Uterus (tissue), 4 donors: ENCODE data around the gene NMNAT3. TPM values are rescaled to one million over a fixed set of nuclear protein-coding genes. Genes with fewer than 3 reads are reported as not detected.

ENCODE experiments used
- DNase-seq, 2 donors: peaks; one replicate each; pipeline ENCODE4 v3.0.0-alpha.2; 2019 to 2020
- H3K27ac ChIP-seq, 2 donors: fragments of 200-600 bp; sonication (generic); 1 replicate in 1 of 2; 2 replicates in 1 of 2; pipeline ENCODE4 v1.5.1; 2016 to 2018
- H3K27me3 ChIP-seq, 2 donors: fragments of 200-600 bp; sonication (generic); one replicate each; pipeline ENCODE4 v1.5.1; 2018 to 2019; ENCODE audit warnings: control low read depth in 1 of 2
- H3K36me3 ChIP-seq, 2 donors: fragments of 200-600 bp; sonication (generic); one replicate each; pipeline ENCODE4 v1.5.1; 2019; ENCODE audit warnings: control low read depth in 1 of 2
- H3K4me1 ChIP-seq, 2 donors: fragments of 200-600 bp; sonication (generic); one replicate each; pipeline ENCODE4 v1.5.1; 2018 to 2019; ENCODE audit warnings: control low read depth in 1 of 2
- H3K4me3 ChIP-seq, 2 donors: fragments of 200-600 bp; sonication (generic); 1 replicate in 1 of 2; 2 replicates in 1 of 2; pipeline ENCODE4 v1.5.1; 2018 to 2019; ENCODE audit warnings: mild to moderate bottlenecking in 1 of 2
- H3K9me3 ChIP-seq, 2 donors: fragments of 200-600 bp; sonication (generic); one replicate each; pipeline ENCODE4 v1.5.1; 2019; ENCODE audit warnings: control low read depth in 1 of 2
- CTCF ChIP-seq, 4 experiments: fragments of 200-600 bp in 2 of 4; fragments of 450-650 bp in 2 of 4; sonication (generic) in 2 of 4; IDR thresholded peaks; one replicate each; pipeline ENCODE4 v1.5.1; 2016 to 2019; ENCODE audit warnings: antibody characterized with exemption in 4 of 4, mild to moderate bottlenecking in 2 of 4, moderate library complexity in 1 of 4
- POLR2A ChIP-seq, 2 donors: fragments of 450-650 bp; IDR thresholded peaks; one replicate each; pipeline ENCODE4 v1.6.1; 2016; ENCODE audit warnings: antibody characterized with exemption in 2 of 2, mild to moderate bottlenecking in 1 of 2, moderate library complexity in 1 of 2
- intact Hi-C: fragments of 100-400 bp; cut with DNase I; formaldehyde crosslinking; loops from one replicate; pipeline ENCODE4 v1.15.1; 2023; ENCODE audit warnings: low total_unique reads
- total RNA-seq, 4 donors: library from RNA; depleted of rRNA in 3 of 4; stranded (reverse); fragments of >200 nt in 3 of 4; gene quantifications; one replicate each; pipeline versions ENCODE4 v1.1.0 to v1.2.4, GENCODE V29; 2014 to 2023
- donor health status: DM: yes; HTN: yes; CAD: no.

NMNAT3 gene
- total RNA-seq, 4 donors from 2014 or later = 2.4 to 17.2 (median 7.5) TPM

- TF ChIP-seq POLR2A (IDR thresholded peaks at IDR 0.05) = no peak
- TF ChIP-seq CTCF (IDR thresholded peaks at IDR 0.05) = no peak
- H3K27me3 ChIP-seq = no peaks in the 10 kb centered on the region
Measured at GRCh38 chr3:139671107-139671506, 6.7 kb downstream of the NMNAT3 start.

GRCh38 chr3:139670196-139670595 is 7.6 kb downstream of the NMNAT3 start:
- Histone ChIP-seq H3K4me3 (no peak overlapping the region), H3K27ac (no peak overlapping the region), H3K9me3 (no peaks in the 10 kb centered on the region), H3K36me3 (no peaks in the 10 kb centered on the region), H3K4me1 (no peaks in the 10 kb centered on the region), H3K27me3 (no peaks in the 10 kb centered on the region)
- TF ChIP-seq POLR2A (IDR thresholded peaks at IDR 0.05) (no peak), CTCF (IDR thresholded peaks at IDR 0.05) (no peak)
- no peak for DNase-seq
- intact Hi-C loops = no loop called here

More at GRCh38 chr3:139671107-139671506, 6.7 kb downstream of the NMNAT3 start:
- Histone ChIP-seq H3K27ac (no peak overlapping the region), H3K4me3 (no peak overlapping the region), H3K9me3 (no peaks in the 10 kb centered on the region), H3K36me3 (no peaks in the 10 kb centered on the region), H3K4me1 (no peaks in the 10 kb centered on the region)
- intact Hi-C loops = no loop called here
- no peak for DNase-seq

GRCh38 chr3:139668332-139668731 is 9.4 kb downstream of the NMNAT3 start:
- no peaks in the 10 kb centered on the region for H3K9me3 ChIP-seq

GRCh38 chr3:139664958-139665357 is 12.8 kb downstream of the NMNAT3 start:
- Histone ChIP-seq H3K27ac (no peak overlapping the region), H3K27me3 (no peaks in the 10 kb centered on the region), H3K4me1 (no peaks in the 10 kb centered on the region), H3K9me3 (no peaks in the 10 kb centered on the region), H3K36me3 (no peaks in the 10 kb centered on the region), H3K4me3 (no peak overlapping the region)
- TF ChIP-seq CTCF (IDR thresholded peaks at IDR 0.05) = no peak
- TF ChIP-seq POLR2A (IDR thresholded peaks at IDR 0.05) = no peak
- DNase-seq = no peak
- intact Hi-C loops = no loop called here

More at GRCh38 chr3:139668332-139668731, 9.4 kb downstream of the NMNAT3 start:
- intact Hi-C loops = no loop called here
- TF ChIP-seq CTCF (IDR thresholded peaks at IDR 0.05) (no peak), POLR2A (IDR thresholded peaks at IDR 0.05) (no peak)
- H3K27ac ChIP-seq = no peak overlapping the region
- H3K27me3 ChIP-seq = no peaks in the 10 kb centered on the region
- H3K4me1 ChIP-seq = no peaks in the 10 kb centered on the region
- H3K36me3 ChIP-seq = no peaks in the 10 kb centered on the region
- DNase-seq = no peak
- H3K4me3 ChIP-seq = no peak overlapping the region

GRCh38 chr3:139660269-139660668 is 17.5 kb downstream of the NMNAT3 start:
- no peak overlapping the region for H3K27ac ChIP-seq
- no peaks in the 10 kb centered on the region for H3K36me3 ChIP-seq
- H3K9me3 ChIP-seq = no peaks in the 10 kb centered on the region
- no peak for DNase-seq
- no peaks in the 10 kb centered on the region for H3K27me3 ChIP-seq
- TF ChIP-seq POLR2A (IDR thresholded peaks at IDR 0.05) = no peak
- TF ChIP-seq CTCF (IDR thresholded peaks at IDR 0.05) = no peak
- intact Hi-C loops = no loop called here
- no peak overlapping the region for H3K4me3 ChIP-seq
- no peaks in the 10 kb centered on the region for H3K4me1 ChIP-seq
